ENCODE measurements around the gene PODXL.

Gene PODXL

GRCh38 chr7:131532570-131533091 lies 23.8 kb downstream of the PODXL start:
- no peaks in the 10 kb centered on the region for H3K36me3 ChIP-seq (ENCODE audit: low read length)
- TF ChIP-seq EZH2phosphoT487 (conservative IDR thresholded peaks at IDR 0.05; ENCODE audit: low read length) = no peak
- no peak overlapping the region for H2AFZ ChIP-seq (ENCODE audit: low read depth, low read length, severe bottlenecking)
- H4K20me1 ChIP-seq (ENCODE audit: low read depth, low read length) = no peaks in the 10 kb centered on the region
- no peak overlapping the region for H3K4me3 ChIP-seq (ENCODE audit: insufficient read depth, low read length, poor library complexity, severe bottlenecking)
- no peak overlapping the region for H3K4me2 ChIP-seq (ENCODE audit: low read depth, low read length, poor library complexity, severe bottlenecking)
- no peaks in the 10 kb centered on the region for H3K9me3 ChIP-seq (ENCODE audit: insufficient read depth, low read length)
- H3F3A ChIP-seq (ENCODE audit: insufficient read depth) = no peaks in the 10 kb centered on the region
- H3K27me3 ChIP-seq (ENCODE audit: low read length) = no peaks in the 10 kb centered on the region
- H3K27ac ChIP-seq (ENCODE audit: low read depth, low read length) = no peak overlapping the region
- H3K9me2 ChIP-seq (replicated peaks; ENCODE audit: insufficient read depth, low read length) = no peaks in the 10 kb centered on the region
- H3K79me2 ChIP-seq (ENCODE audit: insufficient read depth, low read length) = no peaks in the 10 kb centered on the region
- no peak overlapping the region for H3K9ac ChIP-seq (ENCODE audit: low read length)

DNA sequence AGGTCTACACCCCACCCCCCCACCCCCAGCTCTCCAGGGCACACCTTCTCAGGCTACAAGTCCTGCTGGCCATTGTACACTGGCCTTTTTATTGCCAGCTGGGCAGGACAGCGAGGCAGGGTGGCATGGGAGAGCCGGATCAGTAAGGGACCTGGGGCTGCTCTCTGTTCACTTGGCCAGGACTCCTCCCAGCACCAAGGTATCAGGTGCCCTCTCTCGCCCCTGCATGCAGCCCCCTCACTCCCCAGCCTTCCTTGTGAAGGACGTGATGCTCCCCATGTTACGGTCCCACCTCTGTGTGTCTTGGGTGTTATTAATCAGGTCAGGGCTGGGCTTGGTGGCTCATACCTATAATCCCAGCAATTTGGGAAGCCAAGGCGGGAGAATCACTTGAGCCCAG lies 26.3 kb downstream of the PODXL start:
- H3K9me3 ChIP-seq (ENCODE audit: insufficient read depth, low read length) = no peaks in the 10 kb centered on the region
- TF ChIP-seq EZH2phosphoT487 (conservative IDR thresholded peaks at IDR 0.05; ENCODE audit: low read length) (no peak), CTCF (IDR thresholded peaks at IDR 0.05; ENCODE audit: insufficient read depth, low read length, poor library complexity, severe bottlenecking) (no peak)
- H3K4me3 ChIP-seq (ENCODE audit: insufficient read depth, low read length, poor library complexity, severe bottlenecking) = no peak overlapping the region
- no peak overlapping the region for H3K9ac ChIP-seq (ENCODE audit: low read length)
- H3K27me3 ChIP-seq (ENCODE audit: low read length) = no peaks in the 10 kb centered on the region
- no peaks in the 10 kb centered on the region for H4K20me1 ChIP-seq (ENCODE audit: low read depth, low read length)
- no peaks in the 10 kb centered on the region for H3K36me3 ChIP-seq (ENCODE audit: low read length)
- H3K4me2 ChIP-seq (ENCODE audit: low read depth, low read length, poor library complexity, severe bottlenecking) = no peak overlapping the region
- H3K27ac ChIP-seq (ENCODE audit: low read depth, low read length) = no peak overlapping the region
- no peaks in the 10 kb centered on the region for H3K9me2 ChIP-seq (replicated peaks; ENCODE audit: insufficient read depth, low read length)
- no peaks in the 10 kb centered on the region for H3F3A ChIP-seq (ENCODE audit: insufficient read depth)
- no peaks in the 10 kb centered on the region for H3K79me2 ChIP-seq (ENCODE audit: insufficient read depth, low read length)
- H2AFZ ChIP-seq (ENCODE audit: low read depth, low read length, severe bottlenecking) = no peak overlapping the region

- Histone ChIP-seq H3K9me3 (ENCODE audit: insufficient read depth, low read length) (no peaks in the 10 kb centered on the region), H3K4me3 (ENCODE audit: insufficient read depth, low read length, poor library complexity, severe bottlenecking) (no peak overlapping the region), H2AFZ (ENCODE audit: low read depth, low read length, severe bottlenecking) (no peak overlapping the region), H3K9ac (ENCODE audit: low read length) (no peak overlapping the region), H3K36me3 (ENCODE audit: low read length) (no peaks in the 10 kb centered on the region), H3K4me2 (ENCODE audit: low read depth, low read length, poor library complexity, severe bottlenecking) (no peak overlapping the region), H4K20me1 (ENCODE audit: low read depth, low read length) (no peaks in the 10 kb centered on the region), H3F3A (ENCODE audit: insufficient read depth) (no peaks in the 10 kb centered on the region), H3K27me3 (ENCODE audit: low read length) (no peaks in the 10 kb centered on the region), H3K9me2 (replicated peaks; ENCODE audit: insufficient read depth, low read length) (no peaks in the 10 kb centered on the region), H3K79me2 (ENCODE audit: insufficient read depth, low read length) (no peaks in the 10 kb centered on the region), H3K27ac (ENCODE audit: low read depth, low read length) (no peak overlapping the region)
- no peak for TF ChIP-seq CTCF (IDR thresholded peaks at IDR 0.05; ENCODE audit: insufficient read depth, low read length, poor library complexity, severe bottlenecking)
- no peak for TF ChIP-seq EZH2phosphoT487 (conservative IDR thresholded peaks at IDR 0.05; ENCODE audit: low read length)
These were observed 26.8 kb downstream of the PODXL start for GRCh38 chr7:131529617-131530016.

GRCh38 chr7:131529179-131529578 lies 27.2 kb downstream of the PODXL start:
- Histone ChIP-seq H3K9me3 (ENCODE audit: insufficient read depth, low read length) (no peaks in the 10 kb centered on the region), H3F3A (ENCODE audit: insufficient read depth) (no peaks in the 10 kb centered on the region), H3K36me3 (ENCODE audit: low read length) (no peaks in the 10 kb centered on the region), H2AFZ (ENCODE audit: low read depth, low read length, severe bottlenecking) (no peak overlapping the region), H3K9ac (ENCODE audit: low read length) (no peak overlapping the region), H3K79me2 (ENCODE audit: insufficient read depth, low read length) (no peaks in the 10 kb centered on the region), H4K20me1 (ENCODE audit: low read depth, low read length) (no peaks in the 10 kb centered on the region), H3K4me2 (ENCODE audit: low read depth, low read length, poor library complexity, severe bottlenecking) (no peak overlapping the region), H3K9me2 (replicated peaks; ENCODE audit: insufficient read depth, low read length) (no peaks in the 10 kb centered on the region), H3K27me3 (ENCODE audit: low read length) (no peaks in the 10 kb centered on the region), H3K4me3 (ENCODE audit: insufficient read depth, low read length, poor library complexity, severe bottlenecking) (no peak overlapping the region), H3K27ac (ENCODE audit: low read depth, low read length) (no peak overlapping the region)
- TF ChIP-seq CTCF (IDR thresholded peaks at IDR 0.05; ENCODE audit: insufficient read depth, low read length, poor library complexity, severe bottlenecking) (no peak), EZH2phosphoT487 (conservative IDR thresholded peaks at IDR 0.05; ENCODE audit: low read length) (no peak)

Data from SU-DHL-6 (cell line).